Tibial artery (tissue), 4 donors: Measurements from ENCODE around the gene ZCCHC9.

Experiments
- DNase-seq, 2 donors: peaks; one replicate each; pipeline ENCODE4 v3.0.0-alpha.2; 2019
- H3K27ac ChIP-seq, 2 donors: fragments of 200-600 bp; sonication (generic) in 1 of 2; 1 replicate in 1 of 2; 2 replicates in 1 of 2; pipeline ENCODE4 v1.5.1; 2018 to 2019; ENCODE audit warnings: mild to moderate bottlenecking in 1 of 2
- H3K27me3 ChIP-seq, 2 donors: fragments of 200-600 bp; sonication (generic) in 1 of 2; one replicate each; pipeline versions ENCODE4 v1.5.1 to v1.6.0; 2016 to 2019
- H3K36me3 ChIP-seq, 3 donors: fragments of 200-600 bp; sonication (generic) in 2 of 3; one replicate each; pipeline ENCODE4 v1.5.1; 2016 to 2019; ENCODE audit warnings: mild to moderate bottlenecking in 2 of 3
- H3K4me1 ChIP-seq, 4 donors: fragments of 200-600 bp; sonication (generic) in 2 of 4; 1 replicate in 3 of 4; 2 replicates in 1 of 4; pipeline ENCODE4 v1.5.1; 2016 to 2019
- H3K4me3 ChIP-seq, 2 donors: fragments of 200-600 bp; sonication (generic) in 1 of 2; 1 replicate in 1 of 2; 2 replicates in 1 of 2; pipeline ENCODE4 v1.5.1; 2018 to 2019; ENCODE audit warnings: mild to moderate bottlenecking in 2 of 2
- H3K9me3 ChIP-seq, 3 donors: fragments of 200-600 bp; sonication (generic) in 1 of 3; one replicate each; pipeline ENCODE4 v1.5.1; 2016 to 2019
- intact Hi-C: fragments of 100-400 bp; cut with DNase I; formaldehyde crosslinking; loops from one replicate; pipeline ENCODE4 v1.15.0; 2023; ENCODE audit warnings: low total_unique reads
- TF ChIP-seq, protein P1 (sequence below), 2 experiments: fragments of 200-600 bp in 1 of 2; fragments of 450-650 bp in 1 of 2; IDR thresholded peaks; one replicate each; pipeline ENCODE4 v1.5.1; 2017 to 2019; ENCODE audit warnings: antibody characterized with exemption in 2 of 2, mild to moderate bottlenecking in 1 of 2, moderate library complexity in 1 of 2

The ZCCHC9 gene

DNA sequence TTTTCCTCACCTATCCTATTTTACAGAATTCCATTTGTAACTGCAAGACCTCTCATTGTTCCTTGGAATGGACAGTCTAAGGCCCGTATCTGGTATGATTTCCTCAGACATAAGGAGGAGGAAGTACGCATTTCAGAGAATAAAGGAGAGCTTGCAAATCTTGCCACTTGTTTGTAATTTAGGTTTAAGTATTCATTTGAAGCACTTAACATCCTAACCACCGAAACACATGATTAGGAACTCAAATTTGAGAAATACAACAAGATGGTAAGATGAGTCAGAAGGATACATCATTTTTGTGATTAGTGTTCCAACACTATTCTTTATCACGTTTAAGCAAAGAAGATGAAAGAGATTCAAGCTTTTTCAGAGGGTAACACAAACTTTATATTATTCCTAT, 3.9 kb upstream of the ZCCHC9 start:
- H3K36me3 ChIP-seq: no peaks in the 10 kb centered on the region
- TF ChIP-seq, protein P1, sequence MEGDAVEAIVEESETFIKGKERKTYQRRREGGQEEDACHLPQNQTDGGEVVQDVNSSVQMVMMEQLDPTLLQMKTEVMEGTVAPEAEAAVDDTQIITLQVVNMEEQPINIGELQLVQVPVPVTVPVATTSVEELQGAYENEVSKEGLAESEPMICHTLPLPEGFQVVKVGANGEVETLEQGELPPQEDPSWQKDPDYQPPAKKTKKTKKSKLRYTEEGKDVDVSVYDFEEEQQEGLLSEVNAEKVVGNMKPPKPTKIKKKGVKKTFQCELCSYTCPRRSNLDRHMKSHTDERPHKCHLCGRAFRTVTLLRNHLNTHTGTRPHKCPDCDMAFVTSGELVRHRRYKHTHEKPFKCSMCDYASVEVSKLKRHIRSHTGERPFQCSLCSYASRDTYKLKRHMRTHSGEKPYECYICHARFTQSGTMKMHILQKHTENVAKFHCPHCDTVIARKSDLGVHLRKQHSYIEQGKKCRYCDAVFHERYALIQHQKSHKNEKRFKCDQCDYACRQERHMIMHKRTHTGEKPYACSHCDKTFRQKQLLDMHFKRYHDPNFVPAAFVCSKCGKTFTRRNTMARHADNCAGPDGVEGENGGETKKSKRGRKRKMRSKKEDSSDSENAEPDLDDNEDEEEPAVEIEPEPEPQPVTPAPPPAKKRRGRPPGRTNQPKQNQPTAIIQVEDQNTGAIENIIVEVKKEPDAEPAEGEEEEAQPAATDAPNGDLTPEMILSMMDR (IDR thresholded peaks at IDR 0.05): no peak
- H3K4me1 ChIP-seq: peaks cover 0 to 34% (median 23%) of the 10 kb centered on the region in 4 donors
- no peak for DNase-seq
- H3K27ac ChIP-seq: no peak overlapping the region
- no peaks in the 10 kb centered on the region for H3K9me3 ChIP-seq
- no peak overlapping the region for H3K4me3 ChIP-seq
- H3K27me3 ChIP-seq: no peaks in the 10 kb centered on the region
- intact Hi-C loops: no loop called here

DNA sequence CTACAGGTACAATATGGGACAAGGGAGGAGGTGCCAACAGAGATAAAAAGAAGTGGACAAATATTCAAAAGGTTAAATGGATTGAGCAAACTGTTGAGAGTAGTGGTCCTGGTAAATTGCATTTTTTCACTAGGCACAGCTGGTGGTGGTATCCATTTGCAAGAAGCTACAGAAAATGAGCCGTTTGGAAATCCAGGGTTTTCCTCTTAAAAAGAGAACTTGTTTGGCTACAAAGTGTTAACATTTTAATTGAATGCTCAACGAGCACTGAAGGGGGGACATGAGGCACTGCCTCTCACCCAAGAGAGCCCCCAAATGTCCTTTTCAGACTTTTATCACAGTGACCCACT, 491 bp upstream of the ZCCHC9 start:
- Histone ChIP-seq H3K27me3 (no peaks in the 10 kb centered on the region), H3K9me3 (no peaks in the 10 kb centered on the region), H3K4me1 (peaks cover 0 to 45% (median 29%) of the 10 kb centered on the region in 4 donors), H3K27ac (peak overlapping the region; percentile 93 to 96), H3K4me3 (peak overlapping the region; percentile 94 to 95), H3K36me3 (peaks cover 0 to 7% (median 0%) of the 10 kb centered on the region in 3 donors)
- TF ChIP-seq, protein P1 (IDR thresholded peaks at IDR 0.05): no peak
- no peak for DNase-seq
- intact Hi-C loops: no loop called here

DNA sequence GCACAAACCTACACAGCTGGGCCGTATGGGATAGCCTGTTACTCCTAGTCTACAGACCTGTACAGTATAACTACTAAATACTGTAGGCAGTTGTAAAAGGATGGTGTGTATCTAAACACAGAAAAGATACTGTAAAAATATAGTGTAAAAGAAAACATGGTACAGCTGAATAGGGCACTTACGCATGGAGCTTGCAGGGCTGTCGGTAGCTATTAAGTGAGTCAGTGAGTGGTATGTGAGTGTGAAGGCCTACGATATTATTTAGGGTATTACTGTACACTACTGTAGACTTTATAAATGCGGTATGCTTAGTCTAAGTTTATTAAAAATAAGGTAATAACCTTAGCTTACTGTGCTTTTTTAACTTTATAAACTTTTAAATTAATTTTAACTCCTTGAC, 1.2 kb downstream of the ZCCHC9 start:
- intact Hi-C loops: no loop called here

DNA sequence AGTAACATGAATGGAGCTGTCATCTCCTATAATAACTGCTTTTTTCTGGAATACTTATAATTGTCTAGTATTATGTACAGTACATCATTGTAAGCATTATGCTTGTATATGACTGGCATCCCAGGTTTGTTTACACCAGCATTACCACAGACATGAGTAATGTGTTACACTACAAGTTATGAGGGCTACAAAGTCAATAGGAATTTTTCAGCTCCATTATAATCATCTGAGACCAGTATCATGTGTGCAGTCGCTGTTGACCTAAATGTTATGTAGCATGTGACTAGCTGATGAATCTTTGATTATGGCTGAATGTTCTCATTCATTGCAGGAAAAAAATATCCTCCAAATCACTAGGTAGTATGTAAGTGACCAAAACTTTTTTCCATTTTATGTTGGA, 2.2 kb downstream of the ZCCHC9 start:
- H3K9me3 ChIP-seq: no peaks in the 10 kb centered on the region
- H3K27me3 ChIP-seq: no peaks in the 10 kb centered on the region
- no peak for DNase-seq
- no peak overlapping the region for H3K4me3 ChIP-seq
- no peak overlapping the region for H3K27ac ChIP-seq
- H3K36me3 ChIP-seq: peaks cover 0 to 7% (median 0%) of the 10 kb centered on the region in 3 donors
- intact Hi-C loops: no loop called here
- H3K4me1 ChIP-seq: peaks cover 0 to 40% (median 29%) of the 10 kb centered on the region in 4 donors
- TF ChIP-seq, protein P1 (IDR thresholded peaks at IDR 0.05): no peak

More for the DNA sequence above, 1.2 kb downstream of the ZCCHC9 start:
- peaks cover 0 to 45% (median 29%) of the 10 kb centered on the region in 4 donors for H3K4me1 ChIP-seq
- DNase-seq: no peak
- H3K27me3 ChIP-seq: no peaks in the 10 kb centered on the region
- H3K36me3 ChIP-seq: peaks cover 0 to 7% (median 0%) of the 10 kb centered on the region in 3 donors
- H3K27ac ChIP-seq: no peak overlapping the region
- H3K4me3 ChIP-seq: peak overlapping the region; percentile 94 to 95
- no peaks in the 10 kb centered on the region for H3K9me3 ChIP-seq
- TF ChIP-seq, protein P1 (IDR thresholded peaks at IDR 0.05): no peak

DNA sequence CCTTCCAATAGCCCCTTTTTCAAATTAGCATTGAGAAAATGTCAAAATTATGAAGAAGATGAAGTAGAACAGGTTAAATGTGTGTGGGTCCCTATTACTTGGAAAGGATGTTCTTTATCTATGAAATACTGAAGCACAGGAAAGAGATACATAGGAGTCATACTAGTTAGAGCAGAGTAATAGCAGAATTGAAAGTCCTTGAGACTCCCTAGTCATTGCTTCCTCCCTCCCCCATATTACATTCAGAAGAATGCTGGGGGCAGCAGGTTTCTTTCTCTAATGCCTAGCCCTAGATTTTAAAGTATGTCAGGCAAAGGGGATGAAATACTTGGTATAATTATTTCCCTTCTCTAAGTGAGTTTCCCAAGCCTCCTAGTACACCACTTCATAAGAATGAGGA, 4.4 kb downstream of the ZCCHC9 start:
- DNase-seq: no peak
- Histone ChIP-seq H3K27me3 (no peaks in the 10 kb centered on the region), H3K9me3 (no peaks in the 10 kb centered on the region), H3K27ac (no peak overlapping the region), H3K4me1 (peaks cover 0 to 18% (median 12%) of the 10 kb centered on the region in 4 donors), H3K4me3 (no peak overlapping the region), H3K36me3 (peaks cover 6 to 26% (median 7%) of the 10 kb centered on the region in 3 donors)
- TF ChIP-seq, protein P1 (IDR thresholded peaks at IDR 0.05): no peak
- intact Hi-C loops: no loop called here

DNA sequence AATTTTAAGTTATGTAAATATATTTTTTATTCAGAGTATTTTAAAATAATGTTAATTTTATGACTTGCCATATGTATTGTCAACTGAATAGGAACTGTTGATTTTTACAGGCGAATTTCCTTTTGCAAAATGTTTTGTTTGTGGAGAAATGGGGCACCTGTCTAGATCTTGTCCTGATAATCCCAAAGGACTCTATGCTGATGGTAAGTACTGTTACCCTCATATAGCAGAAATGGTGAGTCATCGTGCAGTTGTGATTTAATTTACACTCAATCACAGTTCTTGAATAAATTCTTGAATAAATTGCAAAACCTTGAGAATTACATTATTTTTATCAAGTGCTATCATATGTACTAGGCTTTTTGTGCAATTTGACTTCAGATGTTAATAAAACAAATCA, 7.4 kb downstream of the ZCCHC9 start:
- Histone ChIP-seq H3K4me3 (no peak overlapping the region), H3K27ac (no peak overlapping the region), H3K4me1 (no peaks in the 10 kb centered on the region), H3K9me3 (no peaks in the 10 kb centered on the region), H3K36me3 (peaks cover 34 to 56% (median 36%) of the 10 kb centered on the region in 3 donors), H3K27me3 (no peaks in the 10 kb centered on the region)
- intact Hi-C loops: no loop called here
- TF ChIP-seq, protein P1 (IDR thresholded peaks at IDR 0.05): no peak
- DNase-seq: no peak
